HS-27A (cell line): Measurements from ENCODE around the gene SMOC2.

Source experiments
- DNase-seq: peaks from one replicate; pipeline ENCODE4 v3.0.0-alpha.2; 2012; ENCODE audit warnings: low read depth, missing footprints

The SMOC2 gene

DNA sequence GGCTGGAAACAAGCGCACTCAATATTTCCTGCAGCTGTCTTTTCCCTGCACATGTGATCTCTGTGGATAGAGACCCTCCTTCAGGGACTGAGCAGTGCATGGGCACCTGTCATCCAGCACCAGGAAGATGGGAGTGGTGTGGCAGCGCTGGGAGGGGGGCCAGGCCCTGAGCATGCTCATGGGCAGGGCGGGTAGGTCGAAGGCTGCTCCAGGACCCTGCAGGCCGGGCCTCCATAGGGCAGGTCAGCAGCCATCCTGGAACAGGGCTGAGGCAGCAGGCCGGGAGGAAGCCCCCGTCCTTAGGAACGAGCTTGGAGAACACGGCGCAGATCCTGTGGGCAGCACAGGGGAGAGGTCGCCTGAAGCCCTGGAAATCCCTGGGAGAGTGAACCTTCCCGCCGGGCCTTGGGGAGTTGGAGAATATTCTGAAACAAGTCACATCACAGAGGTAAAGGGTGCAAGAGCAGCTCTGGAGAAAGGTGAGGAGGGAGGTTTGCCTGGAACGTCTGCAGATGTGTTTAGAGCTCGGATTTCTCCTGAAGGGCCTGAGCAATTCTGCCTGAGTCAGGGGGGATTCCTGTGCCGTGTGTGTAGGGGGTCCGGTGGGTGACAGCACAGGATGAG is 133.2 kb downstream of the SMOC2 start:
- no peak for DNase-seq

- no peak for DNase-seq
These were observed 133.8 kb downstream of the SMOC2 start for GRCh38 chr6:168574699-168575195.

DNA sequence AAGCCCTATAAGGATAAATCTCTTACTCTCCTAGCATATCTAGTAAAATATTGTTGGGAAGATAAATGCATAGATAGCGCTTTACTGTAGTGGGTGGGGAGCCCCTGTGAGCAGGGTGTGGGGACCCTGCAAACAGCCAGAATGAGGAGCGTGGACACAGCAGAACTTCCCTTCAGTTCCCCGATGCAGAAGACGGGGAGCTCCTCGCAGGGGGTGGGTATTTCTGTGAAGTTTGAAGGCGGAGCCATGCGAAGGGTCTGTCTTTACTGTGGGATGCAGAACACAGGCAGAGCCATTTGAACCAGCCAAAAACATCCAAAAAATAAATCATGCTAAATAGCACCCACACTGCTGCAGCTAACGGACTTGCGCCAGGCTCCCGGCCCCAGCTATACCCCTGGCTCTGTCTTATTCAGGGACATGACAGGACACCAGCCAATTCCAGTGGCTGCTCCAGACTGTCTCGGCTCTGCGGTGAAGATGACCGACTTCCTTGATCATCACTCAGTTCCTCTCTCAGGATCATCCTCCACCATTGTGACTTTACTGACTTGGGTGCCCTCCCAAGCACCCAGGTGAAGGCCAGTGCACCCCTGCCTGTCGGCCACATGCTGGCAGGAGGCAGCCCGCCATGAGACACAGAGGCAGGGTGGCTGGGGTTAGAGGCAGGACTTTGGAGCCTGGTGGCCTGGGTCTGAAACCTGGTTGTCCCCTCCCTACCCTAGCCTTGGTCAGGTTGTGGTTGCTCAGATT is 134.5 kb downstream of the SMOC2 start:
- DNase-seq: no peak

DNA sequence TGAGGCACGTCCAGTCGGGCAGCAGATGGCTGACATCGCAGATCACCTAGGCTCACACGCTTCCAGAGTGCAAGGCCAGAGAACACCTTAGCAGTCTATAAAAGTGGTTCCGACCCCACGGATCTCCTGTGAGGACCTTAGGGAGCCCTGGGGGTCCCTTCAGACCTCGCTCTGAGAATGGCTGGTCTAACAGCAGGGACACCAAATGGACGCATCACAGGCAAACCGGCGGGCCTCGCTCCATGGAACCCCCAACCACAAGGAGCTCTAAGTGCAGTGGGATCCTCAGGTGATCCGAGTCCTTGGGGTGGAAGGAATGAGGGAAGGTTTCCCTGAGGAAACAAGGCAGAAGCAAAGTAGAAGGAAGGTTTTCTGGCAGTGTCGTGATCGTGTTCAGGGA is 135.4 kb downstream of the SMOC2 start:
- no peak for DNase-seq

- DNase-seq: no peak
These were observed 136.5 kb downstream of the SMOC2 start for GRCh38 chr6:168577496-168577895.

GRCh38 chr6:168578036-168578435 is 137.1 kb downstream of the SMOC2 start:
- no peak for DNase-seq

GRCh38 chr6:168581236-168581635 is 140.3 kb downstream of the SMOC2 start:
- DNase-seq: no peak

GRCh38 chr6:168581706-168582105 is 140.7 kb downstream of the SMOC2 start:
- DNase-seq: no peak

GRCh38 chr6:168582571-168582981 is 141.6 kb downstream of the SMOC2 start:
- DNase-seq: no peak

DNA sequence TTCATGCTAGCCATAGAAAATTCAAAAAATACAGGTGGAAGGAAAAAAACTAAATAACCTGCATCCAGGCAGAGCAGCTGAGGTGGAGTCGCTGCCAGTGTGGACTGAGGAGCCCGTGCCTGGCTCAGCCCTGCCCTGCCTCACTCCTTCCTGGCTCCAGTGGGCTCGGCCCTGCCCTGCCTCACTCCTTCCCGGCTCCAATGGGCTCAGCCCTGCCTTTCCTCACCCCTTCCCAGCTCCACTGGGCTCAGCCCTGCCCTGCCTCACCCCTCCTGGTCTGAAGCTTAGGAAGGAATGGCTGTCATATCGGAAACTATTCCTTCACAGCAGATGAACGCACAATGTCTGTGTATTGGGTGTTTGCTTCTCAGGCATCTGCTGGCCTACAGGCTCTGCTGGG is 142.1 kb downstream of the SMOC2 start:
- DNase-seq: no peak

GRCh38 chr6:168583821-168584220 is 142.8 kb downstream of the SMOC2 start:
- no peak for DNase-seq

- no peak for DNase-seq
These were observed 143.3 kb downstream of the SMOC2 start for GRCh38 chr6:168584249-168584648.

DNA sequence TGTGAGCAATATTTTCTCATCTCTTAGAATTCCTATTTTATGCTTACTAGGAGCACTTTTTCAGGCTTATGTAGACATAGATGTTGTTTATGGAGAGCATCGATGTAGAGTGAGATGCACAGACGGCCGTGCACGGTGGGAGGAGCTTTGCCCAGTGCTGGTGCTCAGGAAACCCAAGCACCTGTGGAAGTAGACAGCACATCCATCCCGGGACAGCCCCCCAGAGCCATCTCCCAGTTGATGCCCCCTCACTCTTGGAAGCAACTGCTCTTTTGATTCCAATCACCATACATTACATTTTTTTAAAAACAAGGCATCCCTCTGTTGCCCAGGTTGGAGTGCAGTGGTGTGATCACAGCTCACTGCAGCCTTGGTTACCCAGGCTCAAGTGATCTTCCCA is 143.7 kb downstream of the SMOC2 start:
- no peak for DNase-seq

DNA sequence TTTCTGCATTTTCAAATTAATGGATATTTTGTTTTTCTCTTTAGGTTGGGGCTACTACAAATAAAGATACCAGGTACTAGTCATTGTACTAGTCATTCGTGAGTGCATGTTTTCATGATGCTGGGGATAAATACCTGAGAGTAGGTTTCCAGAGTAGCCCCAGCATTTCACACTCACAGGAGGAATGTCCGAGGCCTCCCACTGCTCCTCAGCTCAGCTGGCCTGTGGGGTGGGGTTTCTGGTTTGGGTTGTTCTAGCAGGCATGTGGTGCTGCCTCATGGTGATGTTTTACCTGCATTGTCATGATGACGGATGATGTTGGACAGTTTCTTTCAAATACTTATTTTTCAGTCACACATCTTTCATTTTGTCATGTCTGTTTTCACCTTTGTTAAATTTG is 144.5 kb downstream of the SMOC2 start:
- no peak for DNase-seq

GRCh38 chr6:168589275-168589674 is 148.3 kb downstream of the SMOC2 start:
- no peak for DNase-seq

DNA sequence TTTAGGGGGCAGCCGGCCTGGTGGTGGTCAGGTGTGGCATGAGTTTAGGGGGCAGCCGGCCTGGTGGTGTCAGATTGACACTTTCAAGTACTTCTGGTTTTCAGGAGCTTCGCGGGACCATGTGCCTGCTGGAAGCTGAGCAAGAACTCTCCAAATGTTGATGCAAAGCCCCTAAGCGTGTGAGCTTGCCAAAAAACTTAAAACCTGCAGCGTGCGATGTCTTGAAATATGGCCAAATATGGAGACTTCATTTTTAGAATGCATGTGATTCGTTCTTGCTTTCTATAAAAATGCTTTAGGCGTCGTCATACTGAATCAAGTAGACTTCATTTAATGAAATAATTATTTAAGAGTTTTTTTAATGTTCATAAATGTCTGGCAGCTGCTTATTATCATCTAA is 149.4 kb downstream of the SMOC2 start:
- no peak for DNase-seq

DNA sequence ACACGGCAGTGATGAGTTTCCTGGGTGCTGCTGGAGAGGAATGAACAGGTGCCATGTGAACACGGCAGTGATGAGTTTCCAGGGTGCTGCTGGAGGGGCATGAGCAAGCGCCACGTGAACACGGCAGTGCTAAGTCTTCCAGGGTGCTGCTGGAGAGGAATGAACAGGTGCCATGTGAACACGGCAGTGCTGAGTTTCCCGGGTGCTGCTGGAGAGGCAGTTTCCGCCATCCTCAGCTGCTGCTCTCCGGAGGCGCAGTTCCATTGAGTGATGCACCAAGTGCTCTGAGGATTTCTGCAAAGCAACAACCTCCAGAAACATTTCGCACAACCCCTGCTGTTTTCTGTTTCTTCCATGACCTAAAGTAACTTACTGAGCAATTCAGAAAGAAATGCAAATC is 155.4 kb downstream of the SMOC2 start:
- DNase-seq: no peak

- DNase-seq: no peak
These were observed 156.5 kb downstream of the SMOC2 start for GRCh38 chr6:168597471-168597875.

- DNase-seq: no peak
These were observed 157.5 kb downstream of the SMOC2 start for GRCh38 chr6:168598251-168599117.

DNA sequence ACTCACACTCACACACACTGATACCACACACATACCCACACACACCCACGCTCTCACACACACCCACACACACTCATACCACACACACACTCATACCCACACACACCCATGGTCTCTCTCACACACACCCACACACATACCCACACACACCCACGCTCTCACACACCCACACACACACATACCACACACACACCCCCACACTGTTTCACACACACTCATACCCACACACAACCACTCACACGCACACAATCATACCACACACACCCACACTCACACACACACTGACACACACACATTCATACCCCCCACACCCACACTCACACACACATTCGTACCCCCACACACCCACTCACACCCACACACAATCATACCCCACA is 158.1 kb downstream of the SMOC2 start:
- DNase-seq: no peak

GRCh38 chr6:168599769-168600330 is 158.9 kb downstream of the SMOC2 start:
- no peak for DNase-seq

GRCh38 chr6:168600381-168600780 is 159.4 kb downstream of the SMOC2 start:
- no peak for DNase-seq
